ENCODE data around the gene OR4D11. TPM values are rescaled to one million over a fixed set of nuclear protein-coding genes. Genes with fewer than 3 reads are reported as not detected.

The OR4D11 gene
- total and polyA plus RNA-seq, 2 donors: not detected

GRCh38 chr11:59552844-59553243 lies 49.5 kb downstream of the OR4D11 start:
- 77% methylated on average over 2 of the region's 2 CpGs for WGBS

GRCh38 chr11:59553323-59553722 lies 49.9 kb downstream of the OR4D11 start:
- Histone ChIP-seq H3K9me3 (ENCODE audit: control insufficient read depth in 2 of 2, insufficient read depth in 1 of 2, low read length in 1 of 2) (no peaks in the 10 kb centered on the region), H3K27me3 (ENCODE audit: control insufficient read depth in 2 of 2, insufficient read depth in 1 of 2, low read length in 1 of 2) (peaks cover 19 to 75% of the 10 kb centered on the region in 2 donors), H3K4me3 (ENCODE audit: low read length in 2 of 2) (no peak overlapping the region), H3K36me3 (ENCODE audit: control insufficient read depth in 2 of 2, insufficient read depth in 2 of 2, low read length in 1 of 2) (no peaks in the 10 kb centered on the region), H3K27ac (ENCODE audit: low read depth in 1 of 2, low read length in 1 of 2) (no peak overlapping the region), H3K4me1 (ENCODE audit: control insufficient read depth in 2 of 2, insufficient read depth in 2 of 2, low read length in 2 of 2) (peaks cover 7 to 46% of the 10 kb centered on the region in 2 donors)
- DNase-seq (ENCODE audit: low read depth in 6 of 9, low spot score in 9 of 9): no peak
- 98% methylated on average over 21 of the region's 21 CpGs for WGBS

More at GRCh38 chr11:59552844-59553243, 49.5 kb downstream of the OR4D11 start:
- DNase-seq (ENCODE audit: low read depth in 6 of 9, low spot score in 9 of 9): no peak
- Histone ChIP-seq H3K9me3 (ENCODE audit: control insufficient read depth in 2 of 2, insufficient read depth in 1 of 2, low read length in 1 of 2) (no peaks in the 10 kb centered on the region), H3K27me3 (ENCODE audit: control insufficient read depth in 2 of 2, insufficient read depth in 1 of 2, low read length in 1 of 2) (peaks cover 14 to 70% of the 10 kb centered on the region in 2 donors), H3K4me3 (ENCODE audit: low read length in 2 of 2) (no peak overlapping the region), H3K36me3 (ENCODE audit: control insufficient read depth in 2 of 2, insufficient read depth in 2 of 2, low read length in 1 of 2) (no peaks in the 10 kb centered on the region), H3K4me1 (ENCODE audit: control insufficient read depth in 2 of 2, insufficient read depth in 2 of 2, low read length in 2 of 2) (peaks cover 7 to 41% of the 10 kb centered on the region in 2 donors), H3K27ac (ENCODE audit: low read depth in 1 of 2, low read length in 1 of 2) (no peak overlapping the region)

Other genes starting within 250 kb of the OR4D11 start
- not detected for gene OR5AN1, start 144.7 kb upstream of the OR4D11 start, total RNA-seq
- gene OR5AN1, start 144.7 kb upstream of the OR4D11 start, polyA plus RNA-seq: under 0.01 TPM
- gene OR5A2, start 77.2 kb upstream of the OR4D11 start, total RNA-seq: not detected
- 0.02 TPM for gene OR5A2, start 77.2 kb upstream of the OR4D11 start, polyA plus RNA-seq
- gene OR5A1, start 67.1 kb upstream of the OR4D11 start, total RNA-seq: not detected
- gene OR5A1, start 67.1 kb upstream of the OR4D11 start, polyA plus RNA-seq: under 0.01 TPM
- not detected for gene OR4D6, start 46.6 kb upstream of the OR4D11 start, total RNA-seq
- 0.05 TPM for gene OR4D6, start 46.6 kb upstream of the OR4D11 start, polyA plus RNA-seq
- gene OR4D10, start 30.3 kb upstream of the OR4D11 start, total RNA-seq: not detected
- gene OR4D10, start 30.3 kb upstream of the OR4D11 start, polyA plus RNA-seq: under 0.01 TPM
- gene OR4D9, start 8.0 kb downstream of the OR4D11 start, total RNA-seq: not detected
- gene OR4D9, start 8.0 kb downstream of the OR4D11 start, polyA plus RNA-seq: 0.02 TPM
- 17.5 TPM for gene OSBP, start 112.2 kb downstream of the OR4D11 start, total RNA-seq
- gene OSBP, start 112.2 kb downstream of the OR4D11 start, polyA plus RNA-seq: 21.5 TPM
- gene PATL1, start 165.5 kb downstream of the OR4D11 start, total RNA-seq: 6.0 TPM
- gene PATL1, start 165.5 kb downstream of the OR4D11 start, polyA plus RNA-seq: 13.0 TPM
- not detected for gene OR10V1, start 210.3 kb downstream of the OR4D11 start, total RNA-seq
- not detected for gene OR10V1, start 210.3 kb downstream of the OR4D11 start, polyA plus RNA-seq